Endothelial cell of umbilical vein (primary cell): ENCODE measurements around the gene CACNA1B. TPM values are rescaled to one million over a fixed set of nuclear protein-coding genes. Genes with fewer than 3 reads are reported as not detected.

ENCODE experiments used
- BruUV-seq: library from RNA; stranded (reverse); fragments of 400-500 nt; replicated peaks from 2 replicates; lab custom pipeline; 2021; lab: Mats Ljungman, UMichigan
- CTCF ChIA-PET: fragments of 300-600, 350-600 bp; sonication (Branson Sonifier 250); formaldehyde crosslinking; loops from one replicate; lab custom pipeline; 2021; ENCODE audit warnings: antibody characterized with exemption, inconsistent platforms; lab: Charles Lee
- POLR2A ChIA-PET: fragments of 300-600, 350-600 bp; sonication (Branson Sonifier 250); formaldehyde crosslinking; loops from one replicate; lab custom pipeline; 2021; ENCODE audit warnings: antibody characterized with exemption, inconsistent platforms; lab: Charles Lee
- DNase-seq: peaks from one replicate; pipeline ENCODE4 v3.0.0-alpha.2; 2011; ENCODE audit warnings: low read depth, low spot score
- FAIRE-seq: peaks from 2 replicates; lab custom pipeline; 2011; peaks lifted over from hg19 to GRCh38; lab: Jason Lieb, UNC
- H2AFZ ChIP-seq: 2 replicates; pipeline ENCODE4 v1.6.0; 2012; ENCODE audit warnings: low read depth, low read length, control low read depth, inconsistent platforms
- H3K27ac ChIP-seq: 2 replicates; pipeline ENCODE4 v1.5.1; 2011; ENCODE audit warnings: low read depth, mild to moderate bottlenecking, control low read depth, low read length, moderate library complexity; ENCODE audit not compliant: insufficient read depth
- H3K27me3 ChIP-seq, 2 experiments: 2 replicates each; pipeline versions ENCODE4 v1.6.0 to v1.6.1; 2011; ENCODE audit warnings: low read length in 2 of 2, mixed read lengths in 1 of 2; ENCODE audit not compliant: control insufficient read depth in 2 of 2, insufficient read depth in 2 of 2
- H3K36me3 ChIP-seq, 2 experiments: 2 replicates in 1 of 2; 3 replicates in 1 of 2; pipeline ENCODE4 v1.5.1; 2011; ENCODE audit warnings: low read length in 2 of 2, mild to moderate bottlenecking in 1 of 2, moderate library complexity in 1 of 2; ENCODE audit not compliant: control insufficient read depth in 2 of 2, insufficient read depth in 2 of 2; ENCODE audit errors: extremely low read depth in 1 of 2
- H3K4me1 ChIP-seq: 3 replicates; pipeline ENCODE4 v1.5.1; 2011; ENCODE audit warnings: mild to moderate bottlenecking, low read length; ENCODE audit not compliant: control insufficient read depth, insufficient read depth; ENCODE audit errors: extremely low read depth
- H3K4me2 ChIP-seq: 2 replicates; pipeline ENCODE4 v1.6.1; 2011; ENCODE audit warnings: low read length, control low read depth, mixed read lengths; ENCODE audit not compliant: insufficient read depth
- H3K4me3 ChIP-seq, 3 experiments: fragments of 200-600 bp in 1 of 3; sonication (generic), shearing (Covaris generic) in 1 of 3; replicated peaks in 1 of 3; 2 replicates each; pipeline ENCODE4 v1.5.1; 2011 to 2016; ENCODE audit warnings: control low read depth in 3 of 3, low read length in 3 of 3, mild to moderate bottlenecking in 2 of 3, inconsistent platforms in 1 of 3, low read depth in 1 of 3, moderate library complexity in 1 of 3; ENCODE audit not compliant: insufficient read depth in 1 of 3
- H3K79me2 ChIP-seq: 2 replicates; pipeline ENCODE4 v1.6.0; 2012; ENCODE audit warnings: low read length, inconsistent platforms; ENCODE audit not compliant: control insufficient read depth, insufficient read depth
- H3K9ac ChIP-seq: replicated peaks from 2 replicates; pipeline ENCODE3; 2011; ENCODE audit warnings: low read length, control low read depth; ENCODE audit not compliant: insufficient read depth; ENCODE audit errors: extremely low read depth
- H3K9me1 ChIP-seq: replicated peaks from 3 replicates; pipeline ENCODE4 v1.6.0; 2011; ENCODE audit warnings: mild to moderate bottlenecking, low read length; ENCODE audit not compliant: control insufficient read depth, insufficient read depth; ENCODE audit errors: extremely low read depth
- H3K9me3 ChIP-seq: replicated peaks from 2 replicates; pipeline ENCODE4 v1.5.1; 2012; ENCODE audit warnings: low read length, inconsistent platforms; ENCODE audit not compliant: control insufficient read depth, insufficient read depth
- H4K20me1 ChIP-seq: replicated peaks from 2 replicates; pipeline ENCODE3; 2011; ENCODE audit warnings: mild to moderate bottlenecking, low read length; ENCODE audit not compliant: control insufficient read depth, insufficient read depth; ENCODE audit errors: extremely low read depth
- EZH2 ChIP-seq: IDR thresholded peaks from 2 replicates; pipeline ENCODE4 v1.6.1; 2012; ENCODE audit warnings: borderline replicate concordance, low read depth, mild to moderate bottlenecking, moderate library complexity, low read length, inconsistent platforms; ENCODE audit not compliant: severe bottlenecking
- FOS ChIP-seq: IDR thresholded peaks from 2 replicates; pipeline ENCODE4 v1.6.1; 2011; ENCODE audit warnings: mild to moderate bottlenecking, low read length, moderate library complexity, borderline replicate concordance; ENCODE audit not compliant: insufficient read depth
- GATA2 ChIP-seq: IDR thresholded peaks from 2 replicates; pipeline ENCODE4 v1.7.0; 2011; ENCODE audit warnings: low read depth, mild to moderate bottlenecking, moderate library complexity, mixed read lengths, low read length; ENCODE audit not compliant: insufficient read length, insufficient read depth
- JUN ChIP-seq: IDR thresholded peaks from 2 replicates; pipeline ENCODE4 v1.6.1; 2011; ENCODE audit warnings: borderline replicate concordance, low read depth; ENCODE audit not compliant: insufficient read length, insufficient read depth
- MYC ChIP-seq: IDR thresholded peaks from one replicate; pipeline ENCODE4 v1.6.1; 2011; ENCODE audit warnings: mild to moderate bottlenecking, low read depth, low read length
- POLR2A ChIP-seq: IDR thresholded peaks from 2 replicates; pipeline ENCODE4 v1.6.1; 2012; ENCODE audit warnings: low read depth, mild to moderate bottlenecking, control low read depth, low read length
- POLR2AphosphoS5 ChIP-seq: IDR thresholded peaks from 2 replicates; pipeline ENCODE4 v1.6.1; 2012; ENCODE audit warnings: low read depth, mild to moderate bottlenecking, control low read depth, low read length, moderate library complexity; ENCODE audit not compliant: insufficient read depth
- dilution Hi-C: fragments of 300-500 bp; cut with MboI; formaldehyde crosslinking; loops from one replicate; pipeline ENCODE4 v1.15.0; 2019; ENCODE audit warnings: low sequenced_read_pairs; ENCODE audit not compliant: extremely low pct_ligation_motif_present
- intact Hi-C: fragments of 100-400 bp; cut with micrococcal nuclease; formaldehyde crosslinking; loops from one replicate; pipeline ENCODE4 v1.10.0; 2022
- polyA plus RNA-seq, 4 experiments: library from polyadenylated mRNA; depleted of rRNA in 3 of 4; stranded (reverse) in 3 of 4; unstranded in 1 of 4; fragments of >200 nt; gene quantifications; 2 replicates each; pipeline versions ENCODE4 v1.2.1 to v1.2.3, GENCODE V29; 2011 to 2012; ENCODE audit warnings: missing spikeins in 1 of 4
- total RNA-seq: library from RNA; stranded (reverse); gene quantifications from 2 replicates; pipeline ENCODE4 v1.2.3, GENCODE V29; 2021
- TF ChIP-seq, protein P1 (sequence below), 2 donors: IDR thresholded peaks; 1 replicate in 1 of 2; 2 replicates in 1 of 2; pipeline ENCODE4 v1.5.1; 2011; ENCODE audit warnings: low read length in 2 of 2, mild to moderate bottlenecking in 2 of 2, moderate library complexity in 2 of 2, control low read depth in 1 of 2, inconsistent platforms in 1 of 2, low read depth in 1 of 2; ENCODE audit not compliant: insufficient read depth in 1 of 2; ENCODE audit errors: extremely low read depth in 1 of 2
- TF ChIP-seq, protein P2 (sequence below): IDR thresholded peaks from 2 replicates; pipeline ENCODE4 v1.6.1; 2011; ENCODE audit not compliant: insufficient read depth, insufficient read length

The CACNA1B gene
- total and polyA plus RNA-seq, 2 donors (not counting 3 experiments of a cell fraction or from before 2014, with no cell fraction given) = 0.11 to 0.41 TPM

DNA sequence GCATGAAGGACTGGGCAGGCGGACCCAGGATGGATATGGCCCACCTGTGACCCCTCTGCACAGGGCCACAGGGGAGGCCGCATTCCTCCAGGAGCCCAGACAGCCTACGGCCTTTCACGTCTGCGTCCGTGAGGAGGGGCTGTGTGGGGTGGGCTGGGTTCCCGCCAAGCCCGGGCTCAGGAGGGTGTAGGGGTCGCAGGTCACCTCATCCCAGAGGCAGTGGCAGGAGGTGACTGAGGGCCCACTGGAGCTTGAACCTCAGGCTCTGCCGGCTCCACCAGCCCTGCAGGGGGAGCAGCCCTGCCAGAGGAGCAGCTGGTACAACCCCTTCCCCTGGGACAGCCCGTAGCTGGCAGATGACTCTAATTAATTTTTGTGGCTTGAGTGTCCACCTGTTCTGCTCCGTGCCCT, 40.7 kb upstream of the CACNA1B start:
- dilution Hi-C loops = no loop called here
- TF ChIP-seq EZH2 (no peak), POLR2A (no peak), MYC (no peak), JUN (no peak), POLR2AphosphoS5 (no peak), FOS (no peak), GATA2 (no peak)
- TF ChIP-seq, protein P1, sequence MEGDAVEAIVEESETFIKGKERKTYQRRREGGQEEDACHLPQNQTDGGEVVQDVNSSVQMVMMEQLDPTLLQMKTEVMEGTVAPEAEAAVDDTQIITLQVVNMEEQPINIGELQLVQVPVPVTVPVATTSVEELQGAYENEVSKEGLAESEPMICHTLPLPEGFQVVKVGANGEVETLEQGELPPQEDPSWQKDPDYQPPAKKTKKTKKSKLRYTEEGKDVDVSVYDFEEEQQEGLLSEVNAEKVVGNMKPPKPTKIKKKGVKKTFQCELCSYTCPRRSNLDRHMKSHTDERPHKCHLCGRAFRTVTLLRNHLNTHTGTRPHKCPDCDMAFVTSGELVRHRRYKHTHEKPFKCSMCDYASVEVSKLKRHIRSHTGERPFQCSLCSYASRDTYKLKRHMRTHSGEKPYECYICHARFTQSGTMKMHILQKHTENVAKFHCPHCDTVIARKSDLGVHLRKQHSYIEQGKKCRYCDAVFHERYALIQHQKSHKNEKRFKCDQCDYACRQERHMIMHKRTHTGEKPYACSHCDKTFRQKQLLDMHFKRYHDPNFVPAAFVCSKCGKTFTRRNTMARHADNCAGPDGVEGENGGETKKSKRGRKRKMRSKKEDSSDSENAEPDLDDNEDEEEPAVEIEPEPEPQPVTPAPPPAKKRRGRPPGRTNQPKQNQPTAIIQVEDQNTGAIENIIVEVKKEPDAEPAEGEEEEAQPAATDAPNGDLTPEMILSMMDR (IDR thresholded peaks at IDR 0.05; ENCODE audit: extremely low read depth in 1 of 2, insufficient read depth in 1 of 2, low read depth in 1 of 2, low read length in 2 of 2) = no peak
- TF ChIP-seq, protein P2, sequence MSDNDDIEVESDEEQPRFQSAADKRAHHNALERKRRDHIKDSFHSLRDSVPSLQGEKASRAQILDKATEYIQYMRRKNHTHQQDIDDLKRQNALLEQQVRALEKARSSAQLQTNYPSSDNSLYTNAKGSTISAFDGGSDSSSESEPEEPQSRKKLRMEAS = no peak
- H3K4me1 ChIP-seq = no peaks in the 10 kb centered on the region
- H3K27me3 ChIP-seq = no peaks in the 10 kb centered on the region
- ChIA-PET POLR2A (no interaction called here), CTCF (no interaction called here)
- DNase-seq = no peak
- H3K9me3 ChIP-seq = no peaks in the 10 kb centered on the region
- no peaks in the 10 kb centered on the region for H4K20me1 ChIP-seq
- intact Hi-C loops = no loop called here
- H3K27ac ChIP-seq = no peak overlapping the region
- no peak for FAIRE-seq
- no peaks in the 10 kb centered on the region for H3K9me1 ChIP-seq
- BruUV-seq = no TSS peak
- peaks cover 0 to 17% of the 10 kb centered on the region in 2 experiments for H3K36me3 ChIP-seq
- no peak overlapping the region for H3K4me3 ChIP-seq
- H3K4me2 ChIP-seq = no peak overlapping the region
- no peak overlapping the region for H2AFZ ChIP-seq
- no peak overlapping the region for H3K9ac ChIP-seq
- no peaks in the 10 kb centered on the region for H3K79me2 ChIP-seq
